A549 treated with dexamethasone at 1 μM for 4 hours (cell line): ENCODE data around the gene RECQL. TPM values are rescaled to one million over a fixed set of nuclear protein-coding genes. Genes with fewer than 3 reads are reported as not detected.

Experiments used
- total RNA-seq: library from RNA; stranded (reverse); fragments of 200-300 nt; extraction: Qiagen RNA extraction; gene quantifications from 5 replicates; pipeline ENCODE4 v1.2.3, GENCODE V29; 2022

Gene RECQL, protein sequence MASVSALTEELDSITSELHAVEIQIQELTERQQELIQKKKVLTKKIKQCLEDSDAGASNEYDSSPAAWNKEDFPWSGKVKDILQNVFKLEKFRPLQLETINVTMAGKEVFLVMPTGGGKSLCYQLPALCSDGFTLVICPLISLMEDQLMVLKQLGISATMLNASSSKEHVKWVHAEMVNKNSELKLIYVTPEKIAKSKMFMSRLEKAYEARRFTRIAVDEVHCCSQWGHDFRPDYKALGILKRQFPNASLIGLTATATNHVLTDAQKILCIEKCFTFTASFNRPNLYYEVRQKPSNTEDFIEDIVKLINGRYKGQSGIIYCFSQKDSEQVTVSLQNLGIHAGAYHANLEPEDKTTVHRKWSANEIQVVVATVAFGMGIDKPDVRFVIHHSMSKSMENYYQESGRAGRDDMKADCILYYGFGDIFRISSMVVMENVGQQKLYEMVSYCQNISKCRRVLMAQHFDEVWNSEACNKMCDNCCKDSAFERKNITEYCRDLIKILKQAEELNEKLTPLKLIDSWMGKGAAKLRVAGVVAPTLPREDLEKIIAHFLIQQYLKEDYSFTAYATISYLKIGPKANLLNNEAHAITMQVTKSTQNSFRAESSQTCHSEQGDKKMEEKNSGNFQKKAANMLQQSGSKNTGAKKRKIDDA
- 54.6 to 76.9 TPM (median 69.0 TPM) in 5 replicates for total RNA-seq

DNA sequence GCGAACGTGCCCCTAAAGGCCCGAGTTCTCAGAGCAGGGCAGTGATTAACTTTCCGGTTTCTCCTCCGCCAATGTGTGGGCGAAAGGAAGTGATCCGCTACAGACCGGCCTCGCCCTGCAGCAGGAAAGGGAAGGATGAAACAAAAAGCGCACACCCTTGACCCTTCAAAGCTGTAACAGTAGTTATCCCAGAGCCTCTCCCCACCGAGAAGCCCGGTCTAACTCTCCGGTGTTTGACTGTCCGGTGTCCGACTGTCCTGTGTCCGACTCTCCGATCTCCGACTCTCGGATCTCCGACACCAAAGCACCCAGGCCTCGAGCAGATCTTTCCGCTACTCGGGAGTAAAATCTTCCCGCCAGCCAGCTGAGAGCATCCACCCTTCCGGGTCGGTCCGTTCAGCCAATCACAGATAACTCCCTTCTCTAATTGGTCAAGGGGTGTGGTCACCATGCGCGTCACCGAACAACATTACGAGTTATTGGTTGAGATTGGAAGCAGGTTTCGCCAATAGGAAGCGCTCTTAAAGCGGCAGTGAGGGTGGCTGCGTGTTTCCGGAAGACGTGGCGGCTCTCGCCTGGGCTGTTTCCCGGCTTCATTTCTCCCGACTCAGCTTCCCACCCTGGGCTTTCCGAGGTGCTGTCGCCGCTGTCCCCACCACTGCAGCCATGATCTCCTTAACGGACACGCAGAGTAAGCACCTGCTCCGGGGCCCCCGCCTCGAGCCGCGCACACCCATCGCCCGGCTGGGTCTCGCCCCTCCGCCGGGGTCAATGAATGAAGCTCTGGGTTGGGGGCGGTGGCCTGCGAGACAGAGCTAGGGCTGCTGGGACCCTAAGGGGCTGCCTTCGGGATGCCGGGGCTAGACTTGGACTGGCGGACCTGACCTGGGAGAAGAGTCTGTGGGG lies at the start of gene RECQL, which contains the start of gene GOLT1B:
TSS of gene RECQL (minus strand) at position 378 of the 906 bp plus-strand sequence. CDS start 2,065 bp downstream, outside the sequence.
TSS of gene GOLT1B (plus strand) at position 532 of the 906 bp plus-strand sequence. CDS start at position 667, 135 bp downstream.

DNA sequence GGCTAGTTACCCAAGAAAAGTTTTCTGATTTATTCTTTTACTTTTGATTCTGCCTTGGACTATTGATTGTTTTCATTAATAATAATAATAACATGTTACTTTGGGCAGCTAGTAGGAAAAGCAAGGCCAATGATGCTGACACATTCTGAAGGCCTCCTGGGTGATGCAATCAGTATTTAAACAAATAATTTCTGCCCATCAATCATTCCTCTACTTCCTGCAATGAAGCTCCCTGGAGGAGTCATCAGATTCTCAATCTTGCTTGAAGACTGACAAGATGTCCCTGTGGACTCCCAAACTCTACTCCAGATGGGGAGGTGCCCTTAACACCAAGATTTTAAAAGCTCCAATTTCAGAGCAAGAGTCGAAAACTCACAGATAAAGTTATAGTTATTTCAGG lies 24.6 kb upstream of the RECQL start, which contains the start of gene SPX:
TSS of gene SPX (plus strand) at position 244 of the 400 bp plus-strand sequence. CDS start 177 bp downstream, outside the sequence.

Other genes with a start within 250 kb of the RECQL start
- 0.01 to 0.11 TPM (median 0.03 TPM) in 3 of 5 replicates, not detected in the others for gene SLCO1A2, start 166.7 kb downstream of the RECQL start, total RNA-seq
- not detected in 5 replicates for gene IAPP, start 128.7 kb downstream of the RECQL start, total RNA-seq
- gene PYROXD1, start 64.0 kb downstream of the RECQL start, total RNA-seq, result 6.6 to 8.9 TPM (median 7.7 TPM) in 5 replicates
- 86.2 to 104 TPM (median 89.5 TPM) in 5 replicates for gene GOLT1B, start 154 bp upstream of the RECQL start, total RNA-seq
- gene SPX, start 24.7 kb upstream of the RECQL start, total RNA-seq, result 3.6 to 5.0 TPM (median 4.4 TPM) in 5 replicates
- gene GYS2, start 103.2 kb upstream of the RECQL start, total RNA-seq, result 0.06 to 0.23 TPM (median 0.18 TPM) in 3 of 5 replicates, not detected in the others
- 1,540 to 1,728 TPM (median 1,683 TPM) in 5 replicates for gene LDHB, start 156.2 kb upstream of the RECQL start, total RNA-seq